AG10803 (cell line): Measurements from ENCODE around the gene TMPRSS12.
"Not testable (repeated sequence)": the region's sequence is repeated elsewhere in the genome, so short reads cannot be mapped to it uniquely, and the experiment has no call there.

ENCODE experiments used
- DNase-seq: peaks from one replicate; pipeline ENCODE4 v3.0.0; 2010; ENCODE audit warnings: low read depth
- H3K4me3 ChIP-seq: 2 replicates; pipeline ENCODE4 v1.5.1; 2011; ENCODE audit warnings: mild to moderate bottlenecking, low read length, control low read depth
- TF ChIP-seq, protein P1 (sequence below): conservative IDR thresholded peaks from 2 replicates; pipeline ENCODE4 v1.5.1; 2011; ENCODE audit warnings: mild to moderate bottlenecking, low read length, control low read depth, inconsistent platforms

The TMPRSS12 gene

DNA sequence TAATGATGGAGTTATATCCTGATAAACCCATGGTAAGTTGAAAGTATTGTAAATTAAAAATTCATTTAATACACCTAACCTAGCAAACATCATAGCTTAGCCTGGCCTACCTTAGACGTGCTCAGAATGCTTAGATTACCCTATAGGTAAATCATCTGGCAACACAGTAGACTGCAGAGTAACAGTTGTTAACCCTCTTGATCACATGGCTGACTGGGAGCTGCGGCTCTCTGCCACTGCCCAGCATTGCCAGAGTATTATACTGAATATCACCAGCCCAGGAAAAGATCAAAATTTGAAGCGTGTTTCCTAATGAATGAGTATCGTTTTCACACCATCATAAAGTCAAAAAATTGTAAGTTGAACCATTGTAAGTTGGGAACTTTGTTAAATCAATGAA is 17.8 kb upstream of the TMPRSS12 start:
- DNase-seq: no peak
- no peak overlapping the region for H3K4me3 ChIP-seq
- TF ChIP-seq, protein P1, sequence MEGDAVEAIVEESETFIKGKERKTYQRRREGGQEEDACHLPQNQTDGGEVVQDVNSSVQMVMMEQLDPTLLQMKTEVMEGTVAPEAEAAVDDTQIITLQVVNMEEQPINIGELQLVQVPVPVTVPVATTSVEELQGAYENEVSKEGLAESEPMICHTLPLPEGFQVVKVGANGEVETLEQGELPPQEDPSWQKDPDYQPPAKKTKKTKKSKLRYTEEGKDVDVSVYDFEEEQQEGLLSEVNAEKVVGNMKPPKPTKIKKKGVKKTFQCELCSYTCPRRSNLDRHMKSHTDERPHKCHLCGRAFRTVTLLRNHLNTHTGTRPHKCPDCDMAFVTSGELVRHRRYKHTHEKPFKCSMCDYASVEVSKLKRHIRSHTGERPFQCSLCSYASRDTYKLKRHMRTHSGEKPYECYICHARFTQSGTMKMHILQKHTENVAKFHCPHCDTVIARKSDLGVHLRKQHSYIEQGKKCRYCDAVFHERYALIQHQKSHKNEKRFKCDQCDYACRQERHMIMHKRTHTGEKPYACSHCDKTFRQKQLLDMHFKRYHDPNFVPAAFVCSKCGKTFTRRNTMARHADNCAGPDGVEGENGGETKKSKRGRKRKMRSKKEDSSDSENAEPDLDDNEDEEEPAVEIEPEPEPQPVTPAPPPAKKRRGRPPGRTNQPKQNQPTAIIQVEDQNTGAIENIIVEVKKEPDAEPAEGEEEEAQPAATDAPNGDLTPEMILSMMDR: no peak

GRCh38 chr12:50825372-50825838 is 17.3 kb upstream of the TMPRSS12 start:
- DNase-seq: peak; percentile 81
- H3K4me3 ChIP-seq: no peak overlapping the region
- TF ChIP-seq, protein P1: peak; percentile 54

- no peak for DNase-seq
- H3K4me3 ChIP-seq: no peak overlapping the region
- TF ChIP-seq, protein P1: no peak
Observed at GRCh38 chr12:50828121-50828520, 14.6 kb upstream of the TMPRSS12 start.

- no peak overlapping the region for H3K4me3 ChIP-seq
- no peak for DNase-seq
- TF ChIP-seq, protein P1: no peak
Observed at GRCh38 chr12:50828886-50829285, 13.8 kb upstream of the TMPRSS12 start.

DNA sequence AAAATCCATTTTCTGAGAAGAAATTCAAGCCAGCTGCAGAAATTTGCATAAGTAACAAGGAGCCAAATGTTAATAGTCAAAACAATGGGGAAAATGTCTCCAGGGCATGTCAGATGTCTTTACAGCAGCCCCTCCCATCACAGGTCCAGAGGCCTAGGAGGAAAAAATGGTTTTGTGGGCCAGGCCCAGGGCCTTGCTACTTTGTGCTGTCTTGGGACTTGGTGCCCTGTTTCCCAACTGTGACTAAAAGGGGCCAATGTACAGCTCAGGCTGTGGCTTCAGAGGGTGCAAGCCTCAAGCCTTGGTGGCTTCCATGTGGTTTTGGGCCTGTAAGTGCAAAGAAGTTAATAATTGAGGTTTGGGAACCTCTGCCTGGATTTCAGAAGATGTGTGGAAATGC is 8.9 kb upstream of the TMPRSS12 start:
- DNase-seq: not testable (repeated sequence)

GRCh38 chr12:50839042-50839441 is 3.7 kb upstream of the TMPRSS12 start:
- TF ChIP-seq, protein P1: no peak
- DNase-seq: no peak
- no peak overlapping the region for H3K4me3 ChIP-seq

More for the DNA sequence above, 8.9 kb upstream of the TMPRSS12 start:
- not testable (repeated sequence) for H3K4me3 ChIP-seq

DNA sequence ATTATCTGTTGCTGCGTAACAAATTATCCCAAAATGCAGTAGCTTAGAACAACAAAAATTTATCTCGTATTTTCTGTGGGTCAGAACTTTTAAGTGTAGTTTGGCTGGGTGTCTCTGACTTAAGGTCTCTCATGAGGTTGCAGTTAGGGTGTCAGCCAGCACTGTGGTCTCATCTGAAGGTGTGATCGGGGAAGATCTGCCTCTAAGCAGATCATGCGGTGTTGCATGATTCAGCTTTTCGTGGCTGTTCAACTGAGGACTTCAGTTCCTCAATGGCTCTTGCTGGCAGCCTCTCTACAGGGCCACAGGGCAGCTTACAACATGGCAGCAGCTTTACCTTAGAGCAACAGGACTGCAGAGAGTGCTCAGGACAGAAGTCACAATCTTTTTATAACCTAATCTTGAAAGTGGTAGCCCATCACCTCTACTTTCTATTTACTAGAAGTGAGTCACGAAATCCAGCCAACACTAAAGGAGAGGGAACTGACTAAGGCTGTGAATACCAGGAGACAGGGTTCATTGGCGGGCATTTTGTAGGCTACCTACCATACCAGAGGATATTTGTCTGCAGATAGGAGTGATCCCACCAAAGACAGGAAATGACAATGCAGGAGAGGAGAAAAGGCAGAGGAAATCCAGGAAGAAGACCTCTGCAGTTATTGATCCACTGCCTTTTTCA is 1.8 kb upstream of the TMPRSS12 start:
- DNase-seq: no peak
- TF ChIP-seq, protein P1: no peak
- H3K4me3 ChIP-seq: no peak overlapping the region
